Measurements from ENCODE around the gene SEMA4F. TPM values are rescaled to one million over a fixed set of nuclear protein-coding genes. Genes with fewer than 3 reads are reported as not detected.

The SEMA4F gene
- total and polyA plus RNA-seq, 8 donors, result 0.46 to 65.3 (median 3.3) TPM

- no peak overlapping the region for H3K4me3 ChIP-seq
- intact Hi-C loops (cut with DNase I; ENCODE audit: low total_unique reads), result loop anchor here (10.0 kb wide), 1 partner anchor 90 kb away; no protein-coding TSS in a partner anchor
- 83 to 90% (median 86%) methylated on average over 4 of the region's 4 CpGs for WGBS, 5 donors
Measured at GRCh38 chr2:74724496-74724895, 70.4 kb downstream of the SEMA4F start.

GRCh38 chr2:74725287-74725686 lies 71.2 kb downstream of the SEMA4F start:
- intact Hi-C loops (cut with DNase I; ENCODE audit: low total_unique reads), result loop anchor here (10.0 kb wide), 1 partner anchor 90 kb away; no protein-coding TSS in a partner anchor
- Histone ChIP-seq H3K4me3 (no peak overlapping the region), H3K36me3 (no peaks in the 10 kb centered on the region), H3K4me1 (no peaks in the 10 kb centered on the region), H3K27me3 (peaks cover 0 to 3% (median 0%) of the 10 kb centered on the region in 3 donors), H3K27ac (no peak overlapping the region), H3K9me3 (peaks cover 0 to 3% (median 0%) of the 10 kb centered on the region in 4 donors)
- 0 to 97% (median 94%) methylated on average over 1 of the region's 1 CpG for WGBS, 5 donors
- DNase-seq, result no peak
- TF ChIP-seq EP300 (IDR thresholded peaks at IDR 0.05) (no peak), POLR2AphosphoS5 (IDR thresholded peaks at IDR 0.05) (no peak), POLR2A (IDR thresholded peaks at IDR 0.05) (no peak), CTCF (IDR thresholded peaks at IDR 0.05) (no peak)

More at GRCh38 chr2:74724496-74724895, 70.4 kb downstream of the SEMA4F start:
- H3K27me3 ChIP-seq, result peaks cover 0 to 7% (median 0%) of the 10 kb centered on the region in 3 donors
- no peak for DNase-seq
- H3K27ac ChIP-seq, result no peak overlapping the region
- no peaks in the 10 kb centered on the region for H3K36me3 ChIP-seq
- no peaks in the 10 kb centered on the region for H3K9me3 ChIP-seq
- no peaks in the 10 kb centered on the region for H3K4me1 ChIP-seq
- no peak for TF ChIP-seq POLR2AphosphoS5 (IDR thresholded peaks at IDR 0.05)
- no peak for TF ChIP-seq EP300 (IDR thresholded peaks at IDR 0.05)
- no peak for TF ChIP-seq POLR2A (IDR thresholded peaks at IDR 0.05)
- TF ChIP-seq CTCF (IDR thresholded peaks at IDR 0.05), result no peak

GRCh38 chr2:74728842-74729241 lies 74.8 kb downstream of the SEMA4F start:
- no peak for TF ChIP-seq CTCF (IDR thresholded peaks at IDR 0.05)
- no peak for TF ChIP-seq POLR2AphosphoS5 (IDR thresholded peaks at IDR 0.05)
- no peak for TF ChIP-seq POLR2A (IDR thresholded peaks at IDR 0.05)
- no peak for TF ChIP-seq EP300 (IDR thresholded peaks at IDR 0.05)
- Histone ChIP-seq H3K36me3 (no peaks in the 10 kb centered on the region), H3K4me3 (no peak overlapping the region), H3K4me1 (no peaks in the 10 kb centered on the region), H3K27me3 (no peaks in the 10 kb centered on the region), H3K27ac (no peak overlapping the region), H3K9me3 (peaks cover 0 to 3% (median 0%) of the 10 kb centered on the region in 4 donors)
- no peak for DNase-seq
- intact Hi-C loops (cut with DNase I; ENCODE audit: low total_unique reads), result loop anchor here (10.0 kb wide), 1 partner anchor 86 kb away; no protein-coding TSS in a partner anchor
- WGBS, 5 donors, result 69 to 93% (median 84%) methylated on average over 2 of the region's 2 CpGs

- H3K27ac ChIP-seq, result no peak overlapping the region
- no peak overlapping the region for H3K4me3 ChIP-seq
- H3K4me1 ChIP-seq, result no peaks in the 10 kb centered on the region
- no peaks in the 10 kb centered on the region for H3K27me3 ChIP-seq
- DNase-seq, result no peak
- intact Hi-C loops (cut with DNase I; ENCODE audit: low total_unique reads), result no loop called here
- H3K9me3 ChIP-seq, result peaks cover 0 to 3% (median 0%) of the 10 kb centered on the region in 4 donors
- TF ChIP-seq POLR2AphosphoS5 (IDR thresholded peaks at IDR 0.05), result no peak
- TF ChIP-seq CTCF (IDR thresholded peaks at IDR 0.05), result no peak
- no peak for TF ChIP-seq POLR2A (IDR thresholded peaks at IDR 0.05)
- TF ChIP-seq EP300 (IDR thresholded peaks at IDR 0.05), result no peak
- no peaks in the 10 kb centered on the region for H3K36me3 ChIP-seq
- WGBS, 5 donors, result 88 to 95% (median 93%) methylated on average over 2 of the region's 2 CpGs
Measured at GRCh38 chr2:74730530-74730929, 76.5 kb downstream of the SEMA4F start.

Other genes starting within 250 kb of the SEMA4F start
- gene C2orf81, start 232.6 kb upstream of the SEMA4F start, total RNA-seq, result 1 to 10 TPM in 2 of 5 donors, not detected in 3; 2.7 to 3.5 TPM
- 1 to 10 TPM; 1.7 to 2.2 (median 2.1) TPM for gene C2orf81, start 232.6 kb upstream of the SEMA4F start, polyA plus RNA-seq
- gene WDR54, start 232.5 kb upstream of the SEMA4F start, total RNA-seq, result 1 to 10 TPM in 4 of 5 donors, not detected in 1; 3.5 to 9.8 (median 7.3) TPM
- gene WDR54, start 232.5 kb upstream of the SEMA4F start, polyA plus RNA-seq, result 10 to 100 TPM; 10.5 to 12.8 (median 12.5) TPM
- 100 to 1,000 TPM in 2 of 5 donors, 10 to 100 TPM in 3; 16.5 to 125 (median 27.4) TPM for gene RTKN, start 212.3 kb upstream of the SEMA4F start, total RNA-seq
- 10 to 100 TPM; 10.8 to 27.3 (median 23.2) TPM for gene RTKN, start 212.3 kb upstream of the SEMA4F start, polyA plus RNA-seq
- gene INO80B, start 199.2 kb upstream of the SEMA4F start, total RNA-seq, result 10 to 100 TPM in 2 of 5 donors, 1 to 10 TPM in 2, not detected in 1; 4.7 to 44.5 (median 11.1) TPM
- 10 to 100 TPM; 32.2 to 52.2 (median 51.9) TPM for gene INO80B, start 199.2 kb upstream of the SEMA4F start, polyA plus RNA-seq
- gene WBP1, start 195.8 kb upstream of the SEMA4F start, total RNA-seq, result 10 to 100 TPM in 4 of 5 donors, 1 to 10 TPM in 1; 1.8 to 59.4 (median 21.7) TPM
- 10 to 100 TPM; 78.9 to 82.4 (median 82.3) TPM for gene WBP1, start 195.8 kb upstream of the SEMA4F start, polyA plus RNA-seq
- gene MOGS, start 188.9 kb upstream of the SEMA4F start, total RNA-seq, result 100 to 1,000 TPM in 1 of 5 donors, 10 to 100 TPM in 4; 17.5 to 130 (median 65.8) TPM
- 10 to 100 TPM; 15.6 to 32.2 (median 30.4) TPM for gene MOGS, start 188.9 kb upstream of the SEMA4F start, polyA plus RNA-seq
- gene MRPL53, start 181.6 kb upstream of the SEMA4F start, total RNA-seq, result 100 to 1,000 TPM in 2 of 5 donors, 10 to 100 TPM in 2, 1 to 10 TPM in 1; 4.6 to 335 (median 18.0) TPM
- gene MRPL53, start 181.6 kb upstream of the SEMA4F start, polyA plus RNA-seq, result 100 to 1,000 TPM in 1 of 3 donors, 10 to 100 TPM in 2; 74.0 to 108 (median 88.6) TPM
- 10 to 100 TPM; 19.1 to 78.2 (median 51.3) TPM for gene CCDC142, start 171.2 kb upstream of the SEMA4F start, total RNA-seq
- gene CCDC142, start 171.2 kb upstream of the SEMA4F start, polyA plus RNA-seq, result 1 to 10 TPM; 3.2 to 3.4 (median 3.2) TPM
- gene TTC31, start 171.2 kb upstream of the SEMA4F start, total RNA-seq, result 10 to 100 TPM in 4 of 5 donors, 1 to 10 TPM in 1; 4.7 to 91.2 (median 20.5) TPM
- 10 to 100 TPM; 10.5 to 11.4 (median 10.8) TPM for gene TTC31, start 171.2 kb upstream of the SEMA4F start, polyA plus RNA-seq
- 1 to 10 TPM in 2 of 5 donors, not detected in 3; 1.1 to 2.6 TPM for gene LBX2, start 154.6 kb upstream of the SEMA4F start, total RNA-seq
- gene LBX2, start 154.6 kb upstream of the SEMA4F start, polyA plus RNA-seq, result 1 to 10 TPM; 1.1 to 2.3 (median 1.2) TPM
- 10 to 100 TPM in 2 of 5 donors, 1 to 10 TPM in 3; 1.9 to 49.6 (median 6.4) TPM for gene PCGF1, start 146.6 kb upstream of the SEMA4F start, total RNA-seq
- gene PCGF1, start 146.6 kb upstream of the SEMA4F start, polyA plus RNA-seq, result 10 to 100 TPM; 14.7 to 20.8 (median 18.1) TPM
- gene TLX2, start 139.8 kb upstream of the SEMA4F start, total RNA-seq, result under 1 TPM in 1 of 5 donors, not detected in 4; 0.73 TPM
- under 1 TPM in 1 of 3 donors, not detected in 2; 0.28 TPM for gene TLX2, start 139.8 kb upstream of the SEMA4F start, polyA plus RNA-seq
- gene DQX1, start 128.0 kb upstream of the SEMA4F start, total RNA-seq, result 10 to 100 TPM in 4 of 5 donors, 1 to 10 TPM in 1; 6.6 to 42.6 (median 22.8) TPM
- gene DQX1, start 128.0 kb upstream of the SEMA4F start, polyA plus RNA-seq, result 1 to 10 TPM; 2.1 to 5.3 (median 4.1) TPM
- gene AUP1, start 124.5 kb upstream of the SEMA4F start, total RNA-seq, result 100 to 1,000 TPM in 4 of 5 donors, 10 to 100 TPM in 1; 74.4 to 244 (median 173) TPM
- gene AUP1, start 124.5 kb upstream of the SEMA4F start, polyA plus RNA-seq, result 100 to 1,000 TPM in 2 of 3 donors, 10 to 100 TPM in 1; 97.9 to 235 (median 139) TPM
- gene HTRA2, start 124.3 kb upstream of the SEMA4F start, total RNA-seq, result 10 to 100 TPM in 4 of 5 donors, 1 to 10 TPM in 1; 7.6 to 60.0 (median 23.7) TPM
- gene HTRA2, start 124.3 kb upstream of the SEMA4F start, polyA plus RNA-seq, result 10 to 100 TPM; 24.4 to 31.2 (median 25.5) TPM
- 10 to 100 TPM in 2 of 5 donors, 1 to 10 TPM in 2, under 1 TPM in 1; 0.89 to 49.0 (median 5.0) TPM for gene LOXL3, start 100.3 kb upstream of the SEMA4F start, total RNA-seq
- gene LOXL3, start 100.3 kb upstream of the SEMA4F start, polyA plus RNA-seq, result 1 to 10 TPM in 2 of 3 donors, under 1 TPM in 1; 0.76 to 1.6 (median 1.1) TPM
- gene DOK1, start 99.5 kb upstream of the SEMA4F start, total RNA-seq, result 10 to 100 TPM in 3 of 5 donors, 1 to 10 TPM in 2; 5.9 to 89.3 (median 12.2) TPM
- 10 to 100 TPM in 2 of 3 donors, 1 to 10 TPM in 1; 8.8 to 17.7 (median 17.4) TPM for gene DOK1, start 99.5 kb upstream of the SEMA4F start, polyA plus RNA-seq
- 10 to 100 TPM in 1 of 5 donors, 1 to 10 TPM in 1, under 1 TPM in 1, not detected in 2; 0.18 to 27.1 (median 3.5) TPM for gene M1AP, start 5.9 kb upstream of the SEMA4F start, total RNA-seq
- gene M1AP, start 5.9 kb upstream of the SEMA4F start, polyA plus RNA-seq, result under 1 TPM in 2 of 3 donors, not detected in 1; 0.20 to 0.31 TPM
- gene HK2, start 179.9 kb downstream of the SEMA4F start, total RNA-seq, result 10 to 100 TPM in 4 of 5 donors, 1 to 10 TPM in 1; 5.8 to 45.2 (median 19.7) TPM
- gene HK2, start 179.9 kb downstream of the SEMA4F start, polyA plus RNA-seq, result 10 to 100 TPM in 1 of 3 donors, 1 to 10 TPM in 2; 4.8 to 14.4 (median 6.6) TPM

Data from stomach (tissue), 9 donors.